Right lobe of liver (tissue), 4 donors: ENCODE results near the gene DOHH.

Experiments used
- CTCF ChIP-seq, 4 donors: fragments of 200-600 bp in 3 of 4; fragments of 450-650 bp in 1 of 4; IDR thresholded peaks; one replicate each; pipeline versions ENCODE4 v1.5.1 to v1.8.0; 2016 to 2022; ENCODE audit warnings: antibody characterized with exemption in 4 of 4, mild to moderate bottlenecking in 2 of 4
- POLR2A ChIP-seq: fragments of 450-650 bp; IDR thresholded peaks from one replicate; pipeline ENCODE4 v1.6.1; 2017; ENCODE audit warnings: antibody characterized with exemption, mild to moderate bottlenecking
- donor health status: DM: no; HTN: no; CAD: no.
- donor health status: DM: no; HTN: no; CAD: no.
- donor health status: DM: no; HTN: yes; CAD: no.

- no peak for TF ChIP-seq CTCF (IDR thresholded peaks at IDR 0.05)
- no peak for TF ChIP-seq POLR2A
These were observed 44.4 kb downstream of the DOHH start for GRCh38 chr19:3455960-3456601.
